Mucosa of descending colon (tissue), 3 donors: ENCODE results near the gene MSI2. TPM values are rescaled to one million over a fixed set of nuclear protein-coding genes. Genes with fewer than 3 reads are reported as not detected.
A peak's percentile ranks its signal among the peaks of the same experiment; 100 is the strongest.

Experiments
- ATAC-seq: fragments of 200-7000 bp; cut with Tn5 transposase; one replicate; pipeline ENCODE4 v1.9.1; 2020; ENCODE audit warnings: mild to moderate bottlenecking, moderate library complexity
- DNase-seq, 3 donors: peaks; one replicate each; pipeline ENCODE4 v3.0.0-alpha.2; 2020
- H3K36me3 ChIP-seq: fragments of 200-600 bp; one replicate; pipeline ENCODE4 v1.8.0; 2021; ENCODE audit warnings: low read depth, mild to moderate bottlenecking
- H3K4me1 ChIP-seq: fragments of 200-600 bp; one replicate; pipeline ENCODE4 v1.8.0; 2021; ENCODE audit warnings: low read depth, mild to moderate bottlenecking
- H3K4me3 ChIP-seq: fragments of 200-600 bp; one replicate; pipeline ENCODE4 v1.8.0; 2021; ENCODE audit warnings: mild to moderate bottlenecking
- H3K9me3 ChIP-seq: fragments of 200-600 bp; one replicate; pipeline ENCODE4 v1.8.0; 2021; ENCODE audit warnings: mild to moderate bottlenecking
- CTCF ChIP-seq: fragments of 200-600 bp; IDR thresholded peaks from one replicate; pipeline ENCODE4 v1.8.0; 2022; ENCODE audit warnings: antibody characterized with exemption, mild to moderate bottlenecking
- intact Hi-C, 2 donors: fragments of 100-400 bp; cut with DNase I in 1 of 2; cut with micrococcal nuclease in 1 of 2; formaldehyde crosslinking; loops; one replicate each; pipeline versions ENCODE4 v1.11.0 to v1.11.1; 2022; cut with DNase I, micrococcal nuclease
- total RNA-seq, 3 donors: library from RNA; stranded (reverse); fragmentation: NEBNext Ultra II Directional in 2 of 3; extraction: Animal tissue kit (Norgen Biotek cat#: 25700) in 2 of 3; gene quantifications; one replicate each; pipeline versions ENCODE4 v1.2.1 to v1.2.4, GENCODE V29; 2021 to 2023
- donor health status: DM: no; HTN: no; CAD: no; lungs with moderate emphysema.
- donor health status: DM: no; HTN: no; CAD: no.
- donor health status: DM: no; HTN: yes; CAD: no.

MSI2 gene
- total RNA-seq, 3 donors from 2014 or later = 60.0 to 72.6 (median 65.7) TPM

GRCh38 chr17:57722704-57723043 lies 466.4 kb downstream of the MSI2 start:
- no peak for ATAC-seq
- TF ChIP-seq CTCF = no peak
- H3K9me3 ChIP-seq = no peaks in the 10 kb centered on the region
- no peaks in the 10 kb centered on the region for H3K36me3 ChIP-seq
- no peak overlapping the region for H3K4me3 ChIP-seq
- intact Hi-C loops = no loop called here
- no peak for DNase-seq
- no peaks in the 10 kb centered on the region for H3K4me1 ChIP-seq

GRCh38 chr17:57723427-57724025 lies 467.2 kb downstream of the MSI2 start:
- ATAC-seq = no peak
- intact Hi-C loops = no loop called here
- no peak for DNase-seq

GRCh38 chr17:57724026-57724728 lies 467.9 kb downstream of the MSI2 start:
- DNase-seq (no peak), ATAC-seq (peak; percentile 14)
- no peak for TF ChIP-seq CTCF
- Histone ChIP-seq H3K9me3 (no peaks in the 10 kb centered on the region), H3K4me1 (no peaks in the 10 kb centered on the region), H3K4me3 (no peak overlapping the region), H3K36me3 (no peaks in the 10 kb centered on the region)
- intact Hi-C loops = no loop called here

More at GRCh38 chr17:57723427-57724025, 467.2 kb downstream of the MSI2 start:
- Histone ChIP-seq H3K4me1 (no peaks in the 10 kb centered on the region), H3K36me3 (no peaks in the 10 kb centered on the region), H3K9me3 (no peaks in the 10 kb centered on the region), H3K4me3 (no peak overlapping the region)
- no peak for TF ChIP-seq CTCF

GRCh38 chr17:57724729-57725125 lies 468.4 kb downstream of the MSI2 start:
- no peak for DNase-seq
- TF ChIP-seq CTCF = no peak
- Histone ChIP-seq H3K4me1 (no peaks in the 10 kb centered on the region), H3K9me3 (no peaks in the 10 kb centered on the region), H3K4me3 (no peak overlapping the region), H3K36me3 (no peaks in the 10 kb centered on the region)
- intact Hi-C loops = no loop called here
- ATAC-seq = no peak

- no peak for ATAC-seq
- intact Hi-C loops = no loop called here
- no peaks in the 10 kb centered on the region for H3K36me3 ChIP-seq
- H3K4me3 ChIP-seq = no peak overlapping the region
- H3K4me1 ChIP-seq = no peaks in the 10 kb centered on the region
- H3K9me3 ChIP-seq = no peaks in the 10 kb centered on the region
- no peak for TF ChIP-seq CTCF
- no peak for DNase-seq
These were observed 470.0 kb downstream of the MSI2 start for GRCh38 chr17:57726213-57726790.
